Activated naive CD8-positive, alpha-beta T cell treated with anti-CD3 and anti-CD28 coated beads, Interleukin-2, amount 50 U/mL, for 24 hours (primary cell): ENCODE measurements around the gene MAP7D1.

Source experiments
- ATAC-seq: fragments of 150-1000 bp; cut with Tn5 transposase; one replicate; pipeline ENCODE4 v1.10.0; 2021
- DNase-seq: peaks from one replicate; pipeline ENCODE4 v3.0.0; 2021
- H3K27ac Mint-ChIP-seq: one replicate; pipeline ENCODE4 v1.8.0; 2021; ENCODE audit warnings: mild to moderate bottlenecking, mixed read lengths
- H3K27me3 Mint-ChIP-seq: one replicate; pipeline ENCODE4 v1.8.0; 2021; ENCODE audit warnings: mixed read lengths
- H3K36me3 Mint-ChIP-seq: one replicate; pipeline ENCODE4 v1.8.0; 2021; ENCODE audit warnings: low read depth, mixed read lengths
- H3K4me1 Mint-ChIP-seq: one replicate; pipeline ENCODE4 v1.8.0; 2021; ENCODE audit warnings: mixed read lengths
- H3K4me3 Mint-ChIP-seq: one replicate; pipeline ENCODE4 v1.8.0; 2021; ENCODE audit warnings: mild to moderate bottlenecking, moderate library complexity, mixed read lengths
- H3K9me3 Mint-ChIP-seq: one replicate; pipeline ENCODE4 v1.8.0; 2021; ENCODE audit warnings: mixed read lengths

The MAP7D1 gene

DNA sequence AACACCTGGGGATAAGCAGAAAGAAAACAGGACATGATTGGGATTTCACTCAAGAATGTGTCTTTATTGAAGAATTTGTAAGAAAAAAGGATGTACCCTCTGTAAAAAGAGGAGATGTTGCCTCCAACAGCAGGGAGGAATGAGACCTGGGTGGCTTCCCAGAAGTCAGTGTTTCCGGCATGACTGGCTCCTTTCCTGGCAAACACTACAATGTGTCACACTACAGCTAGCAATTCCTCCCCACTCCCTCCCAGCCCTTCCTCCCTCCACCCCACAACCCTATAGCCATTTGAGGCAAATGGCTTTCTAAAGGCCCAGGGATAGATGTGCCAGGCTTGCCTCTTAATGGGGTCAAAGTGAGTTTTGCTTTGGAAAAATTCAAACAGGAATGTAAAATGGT is 19.4 kb upstream of the MAP7D1 start:
- no peak overlapping the region for H3K4me3 Mint-ChIP-seq
- ATAC-seq (no peak), DNase-seq (no peak)
- no peaks in the 10 kb centered on the region for H3K9me3 Mint-ChIP-seq
- H3K27ac Mint-ChIP-seq: no peak overlapping the region
- peaks cover 13% of the 10 kb centered on the region for H3K4me1 Mint-ChIP-seq
- peaks cover 12% of the 10 kb centered on the region for H3K36me3 Mint-ChIP-seq
- H3K27me3 Mint-ChIP-seq: no peaks in the 10 kb centered on the region

DNA sequence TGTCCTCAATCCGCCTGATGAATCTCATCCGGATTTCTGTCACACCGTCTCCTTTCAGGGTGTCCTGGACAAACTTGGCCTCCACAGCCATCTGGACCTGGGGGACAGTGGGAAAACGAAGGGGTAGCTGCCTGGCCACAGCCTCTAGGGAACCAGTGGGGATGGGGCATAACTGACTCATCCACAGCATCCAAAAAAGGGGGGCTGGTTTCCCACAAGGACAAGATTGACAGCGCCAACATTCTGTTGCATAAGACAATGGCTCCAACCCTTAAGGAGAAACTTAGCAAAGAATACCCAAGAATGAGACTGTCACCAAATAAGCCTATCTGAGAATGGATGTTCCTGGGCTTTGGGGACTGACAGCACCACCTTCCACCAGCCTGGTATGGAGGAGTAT is 18.7 kb upstream of the MAP7D1 start:
- H3K4me1 Mint-ChIP-seq: peaks cover 16% of the 10 kb centered on the region
- no peaks in the 10 kb centered on the region for H3K27me3 Mint-ChIP-seq
- ATAC-seq: no peak
- DNase-seq: no peak
- no peak overlapping the region for H3K27ac Mint-ChIP-seq
- no peaks in the 10 kb centered on the region for H3K9me3 Mint-ChIP-seq
- peaks cover 12% of the 10 kb centered on the region for H3K36me3 Mint-ChIP-seq
- no peak overlapping the region for H3K4me3 Mint-ChIP-seq

DNA sequence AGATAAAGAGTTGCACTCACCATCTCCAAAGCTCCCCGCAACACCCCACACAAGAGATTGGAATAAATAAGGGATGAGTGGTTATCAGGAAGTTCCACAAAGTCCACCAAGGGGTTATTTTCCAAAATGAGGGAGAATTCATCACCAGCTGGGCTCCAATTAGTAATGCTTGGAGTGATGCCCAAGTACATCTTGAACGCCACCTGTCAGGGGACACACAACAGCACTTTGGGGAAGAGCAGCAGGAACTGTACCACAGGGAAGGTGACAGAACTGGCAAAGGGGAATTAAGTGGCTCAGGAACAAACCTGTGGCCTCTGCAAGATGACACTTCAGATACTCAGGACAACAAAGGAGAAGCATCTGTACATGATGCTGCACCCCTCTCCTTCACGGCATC is 18.2 kb upstream of the MAP7D1 start:
- H3K36me3 Mint-ChIP-seq: peaks cover 12% of the 10 kb centered on the region
- peaks cover 16% of the 10 kb centered on the region for H3K4me1 Mint-ChIP-seq
- H3K27ac Mint-ChIP-seq: no peak overlapping the region

DNA sequence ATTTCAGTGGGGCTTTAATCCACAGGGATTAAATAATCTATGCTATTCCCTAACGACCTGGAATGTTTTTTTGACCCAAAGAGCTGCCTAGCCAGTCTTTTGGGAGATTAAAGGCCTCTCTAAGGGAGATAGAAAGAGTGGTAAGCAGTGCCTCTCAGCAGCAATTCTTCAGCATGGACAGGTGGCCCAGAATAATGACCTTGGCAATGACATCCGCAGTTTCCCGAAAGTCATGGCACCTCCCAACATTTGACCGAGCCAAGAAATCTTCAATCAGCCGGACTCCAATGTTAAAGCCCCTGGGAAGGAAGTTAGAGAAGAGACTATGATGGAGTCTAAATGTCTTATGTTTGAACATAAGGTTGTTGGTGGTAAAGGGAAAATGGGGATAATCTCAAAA is 16.4 kb upstream of the MAP7D1 start:
- ATAC-seq: no peak
- DNase-seq: no peak
- no peaks in the 10 kb centered on the region for H3K27me3 Mint-ChIP-seq
- H3K9me3 Mint-ChIP-seq: no peaks in the 10 kb centered on the region
- H3K4me3 Mint-ChIP-seq: no peak overlapping the region
- peaks cover 12% of the 10 kb centered on the region for H3K36me3 Mint-ChIP-seq
- peaks cover 27% of the 10 kb centered on the region for H3K4me1 Mint-ChIP-seq
- H3K27ac Mint-ChIP-seq: no peak overlapping the region

More for the DNA sequence above, 18.2 kb upstream of the MAP7D1 start:
- Mint-ChIP-seq H3K27me3 (no peaks in the 10 kb centered on the region), H3K4me3 (no peak overlapping the region), H3K9me3 (no peaks in the 10 kb centered on the region)
- ATAC-seq (no peak), DNase-seq (no peak)

DNA sequence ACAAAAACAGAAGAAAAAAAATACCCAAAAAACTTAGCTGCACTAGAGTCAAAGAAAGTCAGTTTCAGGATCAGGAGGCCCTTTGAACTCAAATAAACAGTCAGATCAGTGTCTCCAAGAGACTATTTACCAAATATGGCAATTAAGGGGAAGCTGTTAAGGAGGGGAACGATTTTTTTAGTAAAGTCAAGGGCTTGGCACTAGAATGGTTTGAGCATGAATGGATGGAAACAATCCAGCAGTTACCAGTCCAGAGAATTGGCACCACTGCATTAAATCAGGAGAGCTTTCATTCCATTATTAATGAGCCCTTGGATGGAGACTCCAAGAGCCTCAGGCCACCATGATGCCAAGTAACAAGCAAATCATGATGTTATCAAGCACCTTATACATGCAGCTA is 13.8 kb upstream of the MAP7D1 start:
- H3K36me3 Mint-ChIP-seq: peaks cover 14% of the 10 kb centered on the region
- H3K27ac Mint-ChIP-seq: no peak overlapping the region
- no peak overlapping the region for H3K4me3 Mint-ChIP-seq
- H3K9me3 Mint-ChIP-seq: no peaks in the 10 kb centered on the region
- ATAC-seq (no peak), DNase-seq (no peak)
- no peaks in the 10 kb centered on the region for H3K27me3 Mint-ChIP-seq
- peaks cover 33% of the 10 kb centered on the region for H3K4me1 Mint-ChIP-seq

DNA sequence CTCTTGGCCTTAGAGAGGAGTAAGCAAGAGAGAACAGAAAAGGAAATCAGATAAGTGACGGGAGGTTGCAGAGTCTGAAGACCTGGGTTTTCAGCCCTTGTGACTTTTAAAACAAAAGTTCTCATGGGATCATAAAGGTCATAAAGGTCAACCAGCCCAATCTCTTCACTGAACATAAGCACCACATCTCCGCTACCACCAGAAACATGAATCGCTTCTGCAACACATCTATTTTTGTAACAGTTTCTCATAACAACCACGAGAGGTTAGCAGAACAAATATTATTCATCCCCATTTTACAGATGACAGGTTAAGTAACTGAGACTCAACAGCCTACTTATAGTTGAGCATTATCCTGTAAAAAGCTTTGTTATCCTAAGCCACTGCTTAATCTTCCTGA is 12.5 kb upstream of the MAP7D1 start:
- Mint-ChIP-seq H3K9me3 (no peaks in the 10 kb centered on the region), H3K4me1 (peaks cover 42% of the 10 kb centered on the region), H3K27me3 (no peaks in the 10 kb centered on the region), H3K36me3 (peaks cover 8% of the 10 kb centered on the region), H3K4me3 (no peak overlapping the region), H3K27ac (no peak overlapping the region)
- no peak for DNase-seq
- peak; percentile 46 for ATAC-seq

DNA sequence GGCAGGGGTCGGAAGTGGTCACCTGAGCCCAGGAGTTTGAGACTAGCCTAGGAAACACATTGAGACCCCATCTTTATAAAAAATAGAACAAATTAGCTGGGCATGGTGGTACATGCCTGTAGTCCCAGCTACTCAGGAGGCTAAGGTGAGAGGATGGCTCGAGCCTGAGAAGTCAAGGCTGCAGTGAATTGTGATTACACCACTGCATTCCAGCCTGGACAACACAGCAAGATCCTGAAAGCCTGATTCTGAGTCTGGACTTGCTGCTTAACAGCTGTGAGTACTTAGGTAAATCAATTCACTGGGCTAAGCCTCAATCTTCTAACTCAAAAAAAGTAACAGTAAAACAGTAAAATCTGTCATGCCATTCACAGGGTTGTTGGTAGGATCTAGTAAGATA is 11.5 kb upstream of the MAP7D1 start:
- no peak overlapping the region for H3K27ac Mint-ChIP-seq
- peaks cover 51% of the 10 kb centered on the region for H3K4me1 Mint-ChIP-seq
- H3K36me3 Mint-ChIP-seq: peaks cover 8% of the 10 kb centered on the region
- H3K9me3 Mint-ChIP-seq: no peaks in the 10 kb centered on the region
- no peak for DNase-seq
- H3K4me3 Mint-ChIP-seq: no peak overlapping the region
- peaks cover 2% of the 10 kb centered on the region for H3K27me3 Mint-ChIP-seq
- ATAC-seq: no peak

DNA sequence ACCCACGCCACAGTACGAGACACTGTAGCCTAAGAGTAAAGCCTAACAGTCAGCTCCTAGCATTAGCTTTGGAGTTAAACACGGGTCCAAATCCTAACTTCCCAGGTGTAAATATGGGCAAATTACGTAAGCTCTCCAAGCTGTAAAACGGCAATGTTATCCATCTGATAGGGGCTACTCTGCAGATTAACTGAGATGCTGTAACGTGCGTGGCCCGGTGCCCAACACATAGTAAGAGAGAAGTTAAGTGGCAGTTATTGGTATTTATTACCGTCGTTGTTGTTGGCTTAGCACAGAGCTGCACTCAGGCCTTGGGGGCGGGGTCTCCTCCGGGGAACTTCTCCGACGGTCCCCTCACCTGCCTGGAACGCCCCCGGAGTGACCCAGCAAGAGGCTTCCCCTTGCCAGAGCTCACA is 7.1 kb upstream of the MAP7D1 start:
- no peak for DNase-seq
- H3K27ac Mint-ChIP-seq: peak overlapping the region; percentile 98
- H3K36me3 Mint-ChIP-seq: peaks cover 7% of the 10 kb centered on the region
- H3K27me3 Mint-ChIP-seq: peaks cover 2% of the 10 kb centered on the region
- H3K9me3 Mint-ChIP-seq: no peaks in the 10 kb centered on the region
- peaks cover 69% of the 10 kb centered on the region for H3K4me1 Mint-ChIP-seq
- H3K4me3 Mint-ChIP-seq: peak overlapping the region; percentile 99
- ATAC-seq: no peak

DNA sequence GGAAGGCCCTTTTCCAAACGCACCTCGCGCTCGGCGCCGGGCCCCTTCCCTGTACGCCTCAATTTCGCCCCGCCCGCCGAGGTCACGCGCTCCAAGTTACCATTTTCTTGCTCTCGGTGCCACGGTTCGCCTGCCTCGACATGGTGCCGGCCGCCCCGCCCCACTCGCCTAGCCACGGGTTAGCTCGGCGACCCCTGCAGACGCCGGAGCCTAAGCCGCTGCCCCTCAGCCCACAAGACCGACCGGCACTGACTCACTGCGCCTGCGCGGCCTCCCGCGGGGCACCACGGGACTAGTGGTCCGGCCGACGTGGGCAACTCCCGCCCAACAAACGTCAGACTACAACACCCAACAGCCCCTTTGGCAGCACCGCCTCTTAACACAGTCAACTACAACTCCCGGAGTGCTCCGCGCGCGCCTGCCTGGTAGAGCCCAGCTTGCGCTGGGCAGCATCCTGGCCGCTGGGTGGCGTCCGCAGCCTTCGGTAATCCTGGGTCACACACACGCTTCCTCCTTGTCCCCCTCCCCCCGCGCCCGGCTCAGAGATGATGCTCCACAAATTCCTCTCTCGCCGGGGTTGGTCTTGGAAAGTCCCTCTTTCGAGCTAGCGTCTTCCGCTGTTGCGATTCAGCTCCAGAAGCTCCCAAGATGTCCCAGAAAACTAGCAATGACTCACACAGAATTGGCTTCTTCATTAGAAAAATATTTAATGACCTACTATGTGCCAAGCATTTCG is 6.6 kb upstream of the MAP7D1 start, which contains the start of gene TRAPPC3:
Gene TRAPPC3, minus strand, starts transcription at position 250 of the 736 bp plus-strand sequence. Its CDS starts 108 bp downstream, at position 142.
- H3K27ac Mint-ChIP-seq: peak within 1 kb of the TSS; percentile 98
- DNase-seq (peak; percentile 100), ATAC-seq (peak; percentile 97)
- peaks cover 7% of the 10 kb centered on the region for H3K36me3 Mint-ChIP-seq
- H3K27me3 Mint-ChIP-seq: peaks cover 2% of the 10 kb centered on the region
- H3K4me1 Mint-ChIP-seq: peaks cover 70% of the 10 kb centered on the region
- H3K4me3 Mint-ChIP-seq: peak within 1 kb of the TSS; percentile 99
- no peaks in the 10 kb centered on the region for H3K9me3 Mint-ChIP-seq

DNA sequence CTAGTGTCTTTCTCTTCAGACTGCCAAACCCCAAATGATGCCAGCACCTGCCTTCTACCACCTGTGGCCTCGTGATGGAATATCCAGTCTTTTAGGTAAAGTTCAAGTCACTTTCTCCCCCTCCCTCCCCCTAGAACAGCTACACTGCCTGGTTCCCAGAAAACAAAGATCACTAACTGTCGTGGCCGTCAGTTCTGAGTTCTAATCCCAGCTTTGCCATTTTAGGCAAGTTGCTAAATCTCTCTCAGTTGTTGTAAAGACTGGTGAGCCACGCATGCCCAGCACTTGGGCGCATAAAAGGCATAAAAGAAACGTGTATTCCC is 6.0 kb upstream of the MAP7D1 start:
- Mint-ChIP-seq H3K36me3 (peaks cover 5% of the 10 kb centered on the region), H3K4me3 (peak overlapping the region; percentile 99), H3K27ac (peak overlapping the region; percentile 98), H3K9me3 (no peaks in the 10 kb centered on the region), H3K27me3 (peaks cover 2% of the 10 kb centered on the region), H3K4me1 (peaks cover 72% of the 10 kb centered on the region)
- ATAC-seq (no peak), DNase-seq (no peak)

DNA sequence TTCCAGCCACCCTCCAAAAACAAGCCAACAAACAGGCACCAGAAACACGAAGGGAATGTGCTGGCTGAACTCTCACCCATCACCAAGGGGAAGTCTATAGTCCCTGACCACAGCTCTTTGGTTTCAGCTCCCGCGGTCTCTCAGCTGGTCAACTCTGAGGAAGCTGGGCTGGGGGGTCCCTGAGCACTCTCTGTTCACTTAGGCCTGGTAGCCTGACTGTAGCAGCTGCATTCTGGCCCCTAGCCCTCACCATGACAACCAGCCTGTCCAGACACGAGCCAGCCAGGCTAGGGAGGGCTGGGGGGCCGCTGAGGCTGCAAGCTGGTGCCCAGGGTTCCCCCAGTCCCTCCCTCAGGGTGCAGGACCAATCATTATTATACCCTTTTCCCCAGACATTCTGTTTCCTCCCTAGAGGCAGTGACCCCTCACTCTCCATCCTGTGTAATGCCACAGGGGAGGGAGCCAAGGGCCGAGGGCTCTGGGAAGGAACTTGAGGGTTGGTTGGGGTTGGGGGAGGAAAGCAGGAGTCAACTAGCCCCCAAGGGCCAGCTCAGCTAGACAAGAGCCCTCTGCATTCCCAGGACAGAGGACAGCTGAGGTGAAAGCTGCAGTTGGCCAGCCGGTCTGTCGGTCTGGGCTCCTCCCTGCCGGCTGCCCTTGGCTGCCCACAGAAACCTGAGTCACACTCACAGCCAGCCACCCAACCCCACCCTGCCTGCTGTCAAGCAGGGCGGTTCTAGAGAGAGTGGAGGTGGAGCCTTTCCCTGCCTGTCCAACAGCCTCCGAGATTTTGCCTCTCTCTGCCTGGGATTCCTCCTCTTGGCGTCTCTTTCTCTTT is 5.4 kb upstream of the MAP7D1 start:
- H3K9me3 Mint-ChIP-seq: no peaks in the 10 kb centered on the region
- peak overlapping the region; percentile 98 for H3K27ac Mint-ChIP-seq
- DNase-seq (peak; percentile 80), ATAC-seq (peak; percentile 67)
- peaks cover 5% of the 10 kb centered on the region for H3K36me3 Mint-ChIP-seq
- peaks cover 73% of the 10 kb centered on the region for H3K4me1 Mint-ChIP-seq
- H3K27me3 Mint-ChIP-seq: peaks cover 2% of the 10 kb centered on the region
- H3K4me3 Mint-ChIP-seq: peak overlapping the region; percentile 99

DNA sequence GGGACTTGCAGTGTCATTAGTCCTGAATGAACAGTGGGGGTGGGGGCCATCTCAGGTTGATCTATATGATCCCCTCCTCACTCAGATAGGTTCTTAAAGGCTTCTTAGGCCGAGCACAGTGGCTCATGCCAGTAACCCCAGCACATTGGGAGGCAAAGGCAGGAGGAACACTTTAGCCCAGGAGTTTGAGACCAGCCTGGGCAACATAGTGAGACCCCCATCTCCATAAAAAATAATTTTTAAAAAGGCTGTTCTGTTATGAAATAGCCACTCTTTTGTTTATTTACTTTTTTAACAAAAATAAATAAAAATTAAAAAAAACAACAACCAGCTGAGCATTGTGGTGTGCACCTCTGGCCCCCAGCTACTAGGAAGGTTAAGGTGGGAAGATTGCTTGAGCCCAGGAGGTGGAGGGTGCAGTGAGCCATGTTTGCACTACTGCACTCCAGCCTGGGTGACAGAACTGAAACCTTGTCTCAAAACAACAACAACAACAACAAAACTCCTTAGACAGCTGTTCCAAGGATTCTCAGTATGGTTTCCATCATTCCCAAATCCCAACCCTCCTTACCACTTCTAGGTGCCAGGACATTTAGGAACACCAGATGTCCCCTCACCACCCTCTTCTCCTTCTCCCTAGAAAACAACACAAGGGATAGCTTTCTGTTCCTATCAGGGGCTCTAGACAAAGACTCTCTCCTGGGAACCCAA is 4.7 kb upstream of the MAP7D1 start:
- H3K27me3 Mint-ChIP-seq: peaks cover 2% of the 10 kb centered on the region
- H3K9me3 Mint-ChIP-seq: no peaks in the 10 kb centered on the region
- ATAC-seq (no peak), DNase-seq (no peak)
- H3K36me3 Mint-ChIP-seq: peaks cover 5% of the 10 kb centered on the region
- peak overlapping the region; percentile 99 for H3K4me3 Mint-ChIP-seq
- H3K4me1 Mint-ChIP-seq: peaks cover 73% of the 10 kb centered on the region
- peak overlapping the region; percentile 98 for H3K27ac Mint-ChIP-seq

DNA sequence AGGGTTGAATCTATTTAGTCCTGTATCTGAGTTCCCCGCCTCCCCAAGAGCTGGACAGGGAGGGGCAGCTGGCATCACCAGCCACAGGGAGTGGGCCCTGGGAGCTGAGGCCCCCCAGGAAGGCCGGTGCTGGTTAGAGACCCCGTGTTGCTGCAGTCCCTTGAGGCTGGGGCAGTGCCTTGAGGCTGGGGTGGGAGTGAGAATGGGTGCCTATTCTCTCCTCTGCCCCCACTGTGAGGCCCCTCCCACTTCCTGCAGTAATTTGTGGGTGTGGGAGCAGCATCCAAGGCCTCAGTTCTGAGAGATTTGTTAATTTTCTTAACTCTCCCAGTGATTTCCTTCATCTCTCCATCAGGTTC is 4.1 kb upstream of the MAP7D1 start:
- Mint-ChIP-seq H3K4me1 (peaks cover 73% of the 10 kb centered on the region), H3K4me3 (peak overlapping the region; percentile 54), H3K27ac (peak overlapping the region; percentile 84), H3K9me3 (no peaks in the 10 kb centered on the region), H3K36me3 (peaks cover 4% of the 10 kb centered on the region), H3K27me3 (peaks cover 2% of the 10 kb centered on the region)
- no peak for ATAC-seq
- peak; percentile 60 for DNase-seq

DNA sequence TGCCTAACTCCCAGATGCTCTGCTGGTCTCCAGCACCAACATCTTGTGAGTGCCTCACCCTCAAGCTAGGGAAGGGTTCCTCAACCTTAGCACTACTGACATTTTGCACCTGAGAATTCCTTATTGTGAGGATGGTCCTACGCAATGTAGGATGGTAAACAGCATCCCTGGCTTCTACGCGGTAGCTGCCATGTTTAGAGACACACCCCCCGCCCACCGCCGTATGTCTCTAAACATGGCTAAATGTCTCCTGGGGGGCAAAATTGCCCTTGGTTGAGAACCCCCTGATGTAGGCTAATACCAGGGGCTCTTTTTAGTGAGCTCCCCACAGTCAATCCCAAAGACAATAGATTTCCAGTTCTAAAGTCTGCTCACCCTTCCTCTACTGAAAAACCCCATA is 2.5 kb upstream of the MAP7D1 start:
- no peaks in the 10 kb centered on the region for H3K9me3 Mint-ChIP-seq
- no peak for ATAC-seq
- H3K4me1 Mint-ChIP-seq: peaks cover 74% of the 10 kb centered on the region
- H3K36me3 Mint-ChIP-seq: peaks cover 12% of the 10 kb centered on the region
- DNase-seq: no peak
- H3K27ac Mint-ChIP-seq: peak overlapping the region; percentile 46
- peaks cover 2% of the 10 kb centered on the region for H3K27me3 Mint-ChIP-seq
- H3K4me3 Mint-ChIP-seq: no peak overlapping the region

DNA sequence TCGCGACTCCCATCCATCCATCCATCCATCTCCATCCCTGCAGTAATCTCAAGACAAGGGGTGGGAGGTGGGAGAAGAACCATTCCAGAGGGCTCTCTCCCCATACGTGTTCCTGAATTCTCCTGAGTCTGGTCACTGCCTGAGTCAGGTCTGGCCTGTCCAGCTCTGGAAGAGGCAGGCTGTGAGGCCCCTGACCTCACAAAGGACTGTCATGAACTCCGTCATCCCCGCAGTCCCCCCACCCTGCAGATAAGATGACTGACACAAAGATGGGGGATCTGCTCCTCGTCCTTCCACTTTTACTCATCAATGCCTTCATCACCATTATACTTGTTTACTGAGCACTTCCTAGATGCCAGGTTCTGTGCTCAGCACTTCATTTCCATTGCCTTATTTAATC is 1.6 kb upstream of the MAP7D1 start:
- Mint-ChIP-seq H3K9me3 (no peaks in the 10 kb centered on the region), H3K27me3 (peaks cover 1% of the 10 kb centered on the region), H3K27ac (peak overlapping the region; percentile 80), H3K36me3 (peaks cover 15% of the 10 kb centered on the region), H3K4me3 (peak overlapping the region; percentile 78), H3K4me1 (peaks cover 71% of the 10 kb centered on the region)
- no peak for DNase-seq
- no peak for ATAC-seq
